Stimulated activated CD8-positive, alpha-beta memory T cell treated with anti-CD3 and anti-CD28 coated beads, Interleukin-4, amount 100 ng/mL, for 1 hour (primary cell): ENCODE data around the gene FOXJ3.

Experiments used
- DNase-seq, 2 donors: peaks; one replicate each; pipeline ENCODE4 v3.0.0-alpha.2; 2020; ENCODE audit warnings: low read depth in 2 of 2, low spot score in 1 of 2

FOXJ3 gene

GRCh38 chr1:42335050-42335808 lies at the start of gene FOXJ3:
FOXJ3 (minus strand) TSS chr1:42335235; CDS start chr1:42311093, 24,142 bp downstream.
- peak; percentile 75 to 81 for DNase-seq

- DNase-seq: no peak
These were observed 46.2 kb upstream of the FOXJ3 start for GRCh38 chr1:42381280-42381673.

- DNase-seq: peak; percentile 6 to 7
These were observed 45.7 kb upstream of the FOXJ3 start, which contains the start of gene RIMKLA for GRCh38 chr1:42380586-42381279. RIMKLA (plus strand) TSS chr1:42380792; CDS start chr1:42380935, 143 bp downstream.

GRCh38 chr1:42379794-42380585 lies 45.0 kb upstream of the FOXJ3 start:
- no peak for DNase-seq

GRCh38 chr1:42372796-42373195 lies 37.8 kb upstream of the FOXJ3 start:
- DNase-seq: no peak

GRCh38 chr1:42370876-42371549 lies 36.0 kb upstream of the FOXJ3 start:
- DNase-seq: no peak

- no peak for DNase-seq
These were observed 34.4 kb upstream of the FOXJ3 start for GRCh38 chr1:42369471-42369870.

- no peak for DNase-seq
These were observed 33.2 kb upstream of the FOXJ3 start for GRCh38 chr1:42368096-42368795.

GRCh38 chr1:42365118-42365517 lies 30.1 kb upstream of the FOXJ3 start:
- no peak for DNase-seq

- DNase-seq: no peak
These were observed 29.5 kb upstream of the FOXJ3 start for GRCh38 chr1:42364542-42364941.

GRCh38 chr1:42364089-42364488 lies 29.1 kb upstream of the FOXJ3 start:
- DNase-seq: no peak

GRCh38 chr1:42359466-42359865 lies 24.4 kb upstream of the FOXJ3 start:
- DNase-seq: no peak

- DNase-seq: no peak
These were observed 23.8 kb upstream of the FOXJ3 start for GRCh38 chr1:42358791-42359190.

GRCh38 chr1:42350086-42350485 lies 15.1 kb upstream of the FOXJ3 start:
- no peak for DNase-seq

GRCh38 chr1:42348498-42348897 lies 13.5 kb upstream of the FOXJ3 start:
- no peak for DNase-seq

- no peak for DNase-seq
These were observed 8.0 kb upstream of the FOXJ3 start for GRCh38 chr1:42343049-42343448.

- no peak for DNase-seq
These were observed 5.9 kb upstream of the FOXJ3 start for GRCh38 chr1:42340901-42341300.

- no peak for DNase-seq
These were observed 5.1 kb upstream of the FOXJ3 start for GRCh38 chr1:42340093-42340492.

- no peak for DNase-seq
These were observed 1.9 kb upstream of the FOXJ3 start for GRCh38 chr1:42336978-42337377.

- no peak for DNase-seq
These were observed 929 bp upstream of the FOXJ3 start for GRCh38 chr1:42335809-42336518.
